Uterus (tissue), 4 donors: ENCODE results near the gene RBM7. TPM values are rescaled to one million over a fixed set of nuclear protein-coding genes. Genes with fewer than 3 reads are reported as not detected.

ENCODE experiments used
- DNase-seq, 2 donors: peaks; one replicate each; pipeline ENCODE4 v3.0.0-alpha.2; 2019 to 2020
- H3K27ac ChIP-seq, 2 donors: fragments of 200-600 bp; sonication (generic); 1 replicate in 1 of 2; 2 replicates in 1 of 2; pipeline ENCODE4 v1.5.1; 2016 to 2018
- H3K27me3 ChIP-seq, 2 donors: fragments of 200-600 bp; sonication (generic); one replicate each; pipeline ENCODE4 v1.5.1; 2018 to 2019; ENCODE audit warnings: control low read depth in 1 of 2
- H3K36me3 ChIP-seq, 2 donors: fragments of 200-600 bp; sonication (generic); one replicate each; pipeline ENCODE4 v1.5.1; 2019; ENCODE audit warnings: control low read depth in 1 of 2
- H3K4me1 ChIP-seq, 2 donors: fragments of 200-600 bp; sonication (generic); one replicate each; pipeline ENCODE4 v1.5.1; 2018 to 2019; ENCODE audit warnings: control low read depth in 1 of 2
- H3K4me3 ChIP-seq, 2 donors: fragments of 200-600 bp; sonication (generic); 1 replicate in 1 of 2; 2 replicates in 1 of 2; pipeline ENCODE4 v1.5.1; 2018 to 2019; ENCODE audit warnings: mild to moderate bottlenecking in 1 of 2
- H3K9me3 ChIP-seq, 2 donors: fragments of 200-600 bp; sonication (generic); one replicate each; pipeline ENCODE4 v1.5.1; 2019; ENCODE audit warnings: control low read depth in 1 of 2
- POLR2A ChIP-seq, 2 donors: fragments of 450-650 bp; IDR thresholded peaks; one replicate each; pipeline ENCODE4 v1.6.1; 2016; ENCODE audit warnings: antibody characterized with exemption in 2 of 2, mild to moderate bottlenecking in 1 of 2, moderate library complexity in 1 of 2
- intact Hi-C: fragments of 100-400 bp; cut with DNase I; formaldehyde crosslinking; loops from one replicate; pipeline ENCODE4 v1.15.1; 2023; ENCODE audit warnings: low total_unique reads
- total RNA-seq, 4 donors: library from RNA; depleted of rRNA in 3 of 4; stranded (reverse); fragments of >200 nt in 3 of 4; gene quantifications; one replicate each; pipeline versions ENCODE4 v1.1.0 to v1.2.4, GENCODE V29; 2014 to 2023
- TF ChIP-seq, protein P1 (sequence below), 4 experiments: fragments of 200-600 bp in 2 of 4; fragments of 450-650 bp in 2 of 4; sonication (generic) in 2 of 4; IDR thresholded peaks; one replicate each; pipeline ENCODE4 v1.5.1; 2016 to 2019; ENCODE audit warnings: antibody characterized with exemption in 4 of 4, mild to moderate bottlenecking in 2 of 4, moderate library complexity in 1 of 4
- donor health status: DM: yes; HTN: yes; CAD: no.

The RBM7 gene
- total RNA-seq, 4 donors from 2014 or later, result 12.8 to 107 (median 44.1) TPM

DNA sequence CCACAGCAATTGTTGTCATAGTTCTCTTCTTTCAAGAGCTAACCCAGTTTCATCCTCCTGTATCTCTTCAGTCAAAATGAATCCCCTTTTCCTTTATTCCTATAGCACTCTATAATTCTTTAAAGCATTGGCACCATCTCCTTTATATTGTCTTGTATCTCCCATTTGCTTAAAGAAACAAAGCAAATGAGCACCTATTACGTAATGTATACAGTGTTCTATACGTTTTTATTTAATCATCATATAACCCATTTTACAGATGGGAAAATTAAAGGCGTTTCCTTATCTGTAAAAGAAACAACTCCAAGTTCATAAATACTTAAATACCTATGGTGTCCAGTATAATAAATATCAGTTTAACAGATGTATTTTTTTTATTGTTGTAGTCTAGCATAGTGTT lies 32.4 kb downstream of the RBM7 start:
- H3K9me3 ChIP-seq, result no peaks in the 10 kb centered on the region
- H3K4me3 ChIP-seq, result no peak overlapping the region
- H3K27ac ChIP-seq, result no peak overlapping the region
- H3K36me3 ChIP-seq, result no peaks in the 10 kb centered on the region
- intact Hi-C loops, result no loop called here
- no peak for DNase-seq
- H3K4me1 ChIP-seq, result no peaks in the 10 kb centered on the region
- H3K27me3 ChIP-seq, result no peaks in the 10 kb centered on the region
- TF ChIP-seq, protein P1, sequence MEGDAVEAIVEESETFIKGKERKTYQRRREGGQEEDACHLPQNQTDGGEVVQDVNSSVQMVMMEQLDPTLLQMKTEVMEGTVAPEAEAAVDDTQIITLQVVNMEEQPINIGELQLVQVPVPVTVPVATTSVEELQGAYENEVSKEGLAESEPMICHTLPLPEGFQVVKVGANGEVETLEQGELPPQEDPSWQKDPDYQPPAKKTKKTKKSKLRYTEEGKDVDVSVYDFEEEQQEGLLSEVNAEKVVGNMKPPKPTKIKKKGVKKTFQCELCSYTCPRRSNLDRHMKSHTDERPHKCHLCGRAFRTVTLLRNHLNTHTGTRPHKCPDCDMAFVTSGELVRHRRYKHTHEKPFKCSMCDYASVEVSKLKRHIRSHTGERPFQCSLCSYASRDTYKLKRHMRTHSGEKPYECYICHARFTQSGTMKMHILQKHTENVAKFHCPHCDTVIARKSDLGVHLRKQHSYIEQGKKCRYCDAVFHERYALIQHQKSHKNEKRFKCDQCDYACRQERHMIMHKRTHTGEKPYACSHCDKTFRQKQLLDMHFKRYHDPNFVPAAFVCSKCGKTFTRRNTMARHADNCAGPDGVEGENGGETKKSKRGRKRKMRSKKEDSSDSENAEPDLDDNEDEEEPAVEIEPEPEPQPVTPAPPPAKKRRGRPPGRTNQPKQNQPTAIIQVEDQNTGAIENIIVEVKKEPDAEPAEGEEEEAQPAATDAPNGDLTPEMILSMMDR (IDR thresholded peaks at IDR 0.05), result no peak
- TF ChIP-seq POLR2A (IDR thresholded peaks at IDR 0.05), result no peak

DNA sequence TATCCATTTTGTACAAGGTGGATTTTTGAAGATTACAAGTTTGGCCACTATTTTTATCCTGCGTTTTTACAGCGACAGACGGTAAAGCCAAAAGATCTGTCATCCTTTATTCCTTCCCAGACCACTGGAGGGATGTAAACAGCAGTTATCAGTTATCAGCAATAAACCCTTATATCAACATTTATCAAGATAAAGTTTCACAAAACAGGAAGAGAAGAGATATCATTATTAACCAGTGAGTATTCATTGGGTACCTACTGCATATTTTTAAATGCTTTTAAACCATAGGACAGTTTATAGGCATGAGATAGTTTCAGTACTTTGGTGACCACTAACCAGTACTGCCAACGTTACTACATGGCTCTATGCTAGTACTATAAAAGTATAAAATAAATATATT lies 32.9 kb downstream of the RBM7 start:
- DNase-seq, result no peak
- no peaks in the 10 kb centered on the region for H3K36me3 ChIP-seq
- no peaks in the 10 kb centered on the region for H3K27me3 ChIP-seq
- TF ChIP-seq, protein P1 (IDR thresholded peaks at IDR 0.05), result no peak
- no peak for TF ChIP-seq POLR2A (IDR thresholded peaks at IDR 0.05)
- no peak overlapping the region for H3K27ac ChIP-seq
- H3K4me3 ChIP-seq, result no peak overlapping the region
- no peaks in the 10 kb centered on the region for H3K4me1 ChIP-seq
- intact Hi-C loops, result no loop called here
- no peaks in the 10 kb centered on the region for H3K9me3 ChIP-seq

DNA sequence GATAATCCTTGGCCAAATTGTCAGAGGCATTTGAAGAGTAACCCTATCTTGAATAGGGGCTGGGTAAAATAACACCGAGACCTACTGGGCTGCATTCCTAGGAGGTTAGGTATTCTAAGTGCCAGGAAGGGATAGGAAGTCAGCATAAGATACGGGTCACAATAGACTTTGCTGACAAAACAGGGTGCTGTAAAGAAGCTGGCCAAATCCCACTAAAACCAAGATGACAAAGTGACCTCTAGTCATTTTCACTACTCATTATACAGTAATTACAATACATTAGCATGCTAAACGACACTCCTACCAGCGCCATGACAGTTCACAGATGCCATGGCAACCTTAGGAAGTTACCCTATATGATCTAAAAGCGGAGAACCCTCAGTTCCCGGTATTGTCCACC lies 37.8 kb downstream of the RBM7 start:
- H3K27ac ChIP-seq, result peak overlapping the region in 1 of 2 donors; percentile 63
- H3K36me3 ChIP-seq, result no peaks in the 10 kb centered on the region
- H3K4me3 ChIP-seq, result no peak overlapping the region
- no peaks in the 10 kb centered on the region for H3K9me3 ChIP-seq
- H3K27me3 ChIP-seq, result no peaks in the 10 kb centered on the region
- no peak for DNase-seq
- TF ChIP-seq POLR2A (IDR thresholded peaks at IDR 0.05), result no peak
- H3K4me1 ChIP-seq, result peaks cover 0 to 4% of the 10 kb centered on the region in 2 donors
- intact Hi-C loops, result no loop called here

DNA sequence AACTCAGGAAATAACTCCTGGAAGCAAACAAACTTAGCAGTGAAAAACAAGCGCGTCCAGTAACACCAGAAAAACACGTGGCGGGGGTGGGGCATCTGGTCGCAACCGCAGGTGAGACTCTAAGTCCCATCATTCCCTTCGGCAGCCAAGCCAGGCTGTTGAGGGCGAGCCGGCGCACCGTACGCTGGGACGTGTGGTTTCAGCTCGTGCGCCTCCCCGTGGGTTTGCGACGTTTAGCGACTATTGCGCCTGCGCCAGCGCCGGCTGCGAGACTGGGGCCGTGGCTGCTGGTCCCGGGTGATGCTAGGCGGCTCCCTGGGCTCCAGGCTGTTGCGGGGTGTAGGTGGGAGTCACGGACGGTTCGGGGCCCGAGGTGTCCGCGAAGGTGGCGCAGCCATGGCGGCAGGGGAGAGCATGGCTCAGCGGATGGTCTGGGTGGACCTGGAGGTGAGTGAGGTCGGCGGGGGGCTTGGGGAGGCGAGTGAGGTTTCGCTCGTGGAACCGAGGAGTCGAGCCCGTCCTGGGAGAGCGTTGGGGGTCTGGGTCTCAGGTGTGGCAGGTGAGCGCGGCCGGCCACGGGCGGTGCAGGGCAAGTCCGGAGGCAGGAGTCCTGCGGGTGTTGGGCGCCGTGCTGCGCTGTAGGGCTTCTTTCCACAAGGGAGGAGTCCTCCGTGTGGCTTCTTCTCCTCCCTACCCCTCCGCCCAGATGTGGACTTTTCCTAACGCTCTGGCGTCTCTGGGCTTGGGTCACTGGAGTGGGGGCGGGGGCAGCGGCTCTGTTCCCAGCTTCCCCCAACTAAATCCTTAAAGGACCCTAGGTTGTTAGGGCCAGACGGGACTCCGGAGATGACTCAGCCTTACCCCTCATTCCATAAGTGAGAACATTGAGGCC lies 39.0 kb downstream of the RBM7 start, which contains the start of gene REXO2:
Gene REXO2 (plus strand): TSS at position 239 of the 892 bp plus-strand sequence. CDS start 62 bp downstream, at position 301.
- peak within 1 kb of the TSS; percentile 75 to 83 for H3K4me3 ChIP-seq
- intact Hi-C loops, result no loop called here
- no peaks in the 10 kb centered on the region for H3K9me3 ChIP-seq
- H3K36me3 ChIP-seq, result no peaks in the 10 kb centered on the region
- peaks cover 0 to 4% of the 10 kb centered on the region in 2 donors for H3K4me1 ChIP-seq
- peak; percentile 95 for DNase-seq
- peak; percentile 69 to 84 for TF ChIP-seq POLR2A (IDR thresholded peaks at IDR 0.05)
- TF ChIP-seq, protein P1 (IDR thresholded peaks at IDR 0.05), result peak; percentile 21 to 51 (median 34)
- peak within 1 kb of the TSS; percentile 83 to 88 for H3K27ac ChIP-seq
- H3K27me3 ChIP-seq, result no peaks in the 10 kb centered on the region

DNA sequence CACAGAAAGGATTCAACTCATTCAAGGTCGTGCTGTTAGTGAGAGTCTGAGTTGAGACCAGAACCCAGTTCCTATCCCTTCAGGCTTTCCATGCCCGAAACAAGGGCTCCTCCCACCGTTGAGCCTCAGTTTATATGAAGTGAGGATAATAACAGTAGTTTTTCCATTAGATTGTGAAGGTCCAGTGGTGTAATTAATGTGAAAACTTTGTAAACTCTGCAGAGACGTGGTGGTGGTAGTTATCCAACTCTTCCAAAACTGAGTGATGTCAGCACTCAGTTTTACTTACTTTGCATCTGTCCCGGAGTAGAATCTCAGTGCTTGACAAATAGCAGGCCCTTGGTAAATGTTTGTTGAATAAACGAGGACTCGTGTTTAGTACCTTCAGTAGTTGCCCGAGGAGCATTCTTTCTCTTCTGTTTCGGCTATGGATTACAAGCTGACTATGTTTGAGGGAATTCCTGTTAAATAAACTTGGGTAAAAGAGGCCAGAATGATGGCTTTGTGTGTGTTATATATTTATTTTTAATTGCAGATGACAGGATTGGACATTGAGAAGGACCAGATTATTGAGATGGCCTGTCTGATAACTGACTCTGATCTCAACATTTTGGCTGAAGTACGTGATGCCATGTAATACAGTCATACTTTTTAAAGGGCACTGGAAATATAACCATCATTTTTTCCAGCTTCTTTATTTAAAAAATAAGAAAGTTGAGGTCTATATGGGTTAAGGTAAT lies 39.8 kb downstream of the RBM7 start:
- Histone ChIP-seq H3K4me3 (peak overlapping the region; percentile 75 to 83), H3K27ac (peak overlapping the region; percentile 83 to 88), H3K36me3 (no peaks in the 10 kb centered on the region), H3K9me3 (no peaks in the 10 kb centered on the region), H3K27me3 (no peaks in the 10 kb centered on the region), H3K4me1 (peaks cover 0 to 4% of the 10 kb centered on the region in 2 donors)
- intact Hi-C loops, result no loop called here
- no peak for DNase-seq
- TF ChIP-seq POLR2A (IDR thresholded peaks at IDR 0.05), result no peak
